ENCODE data around the gene TSPAN18.

TSPAN18 gene

GRCh38 chr11:44928144-44928543 lies 201.4 kb downstream of the TSPAN18 start:
- DNase-seq: no peak

- no peak for DNase-seq
Observed at GRCh38 chr11:44928816-44929215, 202.1 kb downstream of the TSPAN18 start.

- DNase-seq: no peak
Observed at GRCh38 chr11:44930588-44931302, 204.0 kb downstream of the TSPAN18 start.

- no peak for DNase-seq
Observed at GRCh38 chr11:44931466-44931865, 204.7 kb downstream of the TSPAN18 start.

- no peak for DNase-seq
Observed at GRCh38 chr11:44934110-44934509, 207.3 kb downstream of the TSPAN18 start.

- DNase-seq: no peak
Observed at GRCh38 chr11:44934735-44935250, 208.0 kb downstream of the TSPAN18 start.

GRCh38 chr11:44936525-44936924 lies 209.8 kb downstream of the TSPAN18 start:
- DNase-seq: peak; percentile 90

- no peak for DNase-seq
Observed at GRCh38 chr11:44936951-44937543, 210.3 kb downstream of the TSPAN18 start.

GRCh38 chr11:44938066-44938691 lies 211.4 kb downstream of the TSPAN18 start:
- no peak for DNase-seq

GRCh38 chr11:44939673-44940395 lies 213.1 kb downstream of the TSPAN18 start:
- no peak for DNase-seq

- no peak for DNase-seq
Observed at GRCh38 chr11:44940404-44940803, 213.6 kb downstream of the TSPAN18 start.

- no peak for DNase-seq
Observed at GRCh38 chr11:44940835-44941234, 214.1 kb downstream of the TSPAN18 start.

GRCh38 chr11:44941259-44942021 lies 214.7 kb downstream of the TSPAN18 start:
- DNase-seq: no peak

GRCh38 chr11:44942029-44942955 lies 215.5 kb downstream of the TSPAN18 start:
- DNase-seq: no peak

- no peak for DNase-seq
Observed at GRCh38 chr11:44943118-44943517, 216.4 kb downstream of the TSPAN18 start.

GRCh38 chr11:44943696-44944095 lies 216.9 kb downstream of the TSPAN18 start:
- no peak for DNase-seq

GRCh38 chr11:44944181-44944852 lies 217.6 kb downstream of the TSPAN18 start:
- no peak for DNase-seq

GRCh38 chr11:44944853-44945235 lies 218.1 kb downstream of the TSPAN18 start:
- DNase-seq: no peak

- DNase-seq: no peak
Observed at GRCh38 chr11:44945666-44946065, 218.9 kb downstream of the TSPAN18 start.

GRCh38 chr11:44946263-44946662 lies 219.5 kb downstream of the TSPAN18 start:
- DNase-seq: peak; percentile 68

- no peak for DNase-seq
Observed at GRCh38 chr11:44947114-44947513, 220.4 kb downstream of the TSPAN18 start.

All from right forelimb (tissue), 1 donor.